ENCODE results near the gene SRP9.
"Not testable (repeated sequence)": the region's sequence is repeated elsewhere in the genome, so short reads cannot be mapped to it uniquely, and the experiment has no call there.

SRP9 gene

DNA sequence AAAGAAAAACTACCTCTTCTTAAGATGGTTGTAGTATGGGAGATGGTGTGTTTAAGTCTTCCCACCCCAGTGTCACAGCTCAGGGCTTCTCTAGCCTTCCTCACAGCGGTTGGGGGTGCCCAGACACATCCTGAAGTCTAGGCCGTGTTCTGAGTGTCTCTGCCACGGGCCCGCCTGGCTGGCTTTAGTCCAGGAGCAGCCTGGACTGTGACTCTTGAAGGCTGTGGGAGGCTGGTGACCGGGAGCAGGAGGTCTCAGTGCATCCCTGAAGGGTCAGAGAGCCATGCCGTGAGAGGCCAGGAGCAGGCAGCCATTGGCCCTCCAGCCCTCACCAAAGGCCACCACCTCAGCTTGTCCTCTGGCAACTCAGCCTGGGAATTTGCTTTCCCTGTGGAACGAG lies 36.8 kb downstream of the SRP9 start:
- no peak for DNase-seq (ENCODE audit: low read depth in 2 of 2)

DNA sequence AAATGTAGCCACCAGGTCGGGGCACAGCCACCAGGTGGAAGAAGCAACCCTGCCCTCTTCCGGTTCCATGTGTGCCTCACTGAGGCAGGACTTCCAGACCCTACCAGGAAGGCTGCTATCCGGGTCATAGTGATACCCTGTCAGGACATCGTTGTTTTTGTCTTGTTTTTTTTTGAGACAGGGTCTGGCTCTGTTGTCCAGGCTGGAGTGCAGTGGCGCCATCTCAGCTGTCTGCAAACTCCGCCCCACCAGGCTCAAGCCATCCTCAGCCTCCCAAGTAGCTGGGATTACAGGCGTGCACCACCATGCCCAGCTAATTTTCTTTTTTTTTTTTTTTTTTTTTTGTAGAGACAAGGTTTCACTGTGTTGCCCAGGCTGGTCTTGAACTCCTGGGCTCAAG lies 37.5 kb downstream of the SRP9 start:
- DNase-seq (ENCODE audit: low read depth in 2 of 2): not testable (repeated sequence)

- no peak for DNase-seq (ENCODE audit: low read depth in 2 of 2)
These were observed 38.0 kb downstream of the SRP9 start for GRCh38 chr1:225815526-225816178.

GRCh38 chr1:225816643-225817538 lies 39.3 kb downstream of the SRP9 start:
- no peak for DNase-seq (ENCODE audit: low read depth in 2 of 2)

DNA sequence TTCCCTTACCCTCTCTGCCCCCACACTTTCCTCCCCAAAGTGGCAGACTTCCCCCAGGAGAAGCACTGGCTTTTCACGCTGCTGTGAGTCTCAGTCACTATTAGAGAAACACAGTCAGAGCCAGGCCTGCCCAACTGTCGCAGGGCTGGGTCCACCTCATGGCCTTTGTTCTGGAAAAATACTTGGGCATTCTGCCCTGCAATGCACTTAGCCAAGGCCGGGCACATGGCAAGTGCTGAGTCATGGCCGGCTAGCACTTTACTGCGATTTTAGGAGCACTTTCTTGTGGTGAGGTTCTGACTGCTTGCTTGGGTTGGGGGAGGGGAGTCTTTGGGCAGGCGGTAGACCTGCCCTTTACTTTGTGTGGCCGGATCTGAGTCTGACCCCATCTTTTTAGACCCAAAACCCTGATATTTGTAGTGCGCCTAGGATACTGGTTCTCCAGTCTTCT lies 40.0 kb downstream of the SRP9 start:
- DNase-seq (ENCODE audit: low read depth in 2 of 2): no peak

DNA sequence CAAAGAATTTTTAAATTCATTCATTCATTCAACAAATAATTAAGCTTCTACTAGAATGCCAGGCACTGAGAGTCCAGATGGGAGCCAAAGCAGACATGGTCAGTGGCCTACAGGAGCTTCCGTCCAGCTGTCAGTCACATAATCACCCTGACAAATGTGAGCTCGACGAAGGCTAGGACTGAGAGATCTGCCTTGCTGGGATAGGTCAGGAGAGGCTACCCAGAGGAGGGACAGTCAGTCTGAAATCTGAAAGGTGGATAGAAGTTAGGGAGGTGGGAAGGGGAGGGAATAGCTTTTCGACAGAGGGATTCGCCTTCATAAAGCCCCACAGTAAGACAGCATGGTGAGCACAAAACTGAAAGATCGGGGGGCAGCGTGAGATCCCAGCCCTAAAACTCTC lies 40.6 kb downstream of the SRP9 start:
- no peak for DNase-seq (ENCODE audit: low read depth in 2 of 2)

DNA sequence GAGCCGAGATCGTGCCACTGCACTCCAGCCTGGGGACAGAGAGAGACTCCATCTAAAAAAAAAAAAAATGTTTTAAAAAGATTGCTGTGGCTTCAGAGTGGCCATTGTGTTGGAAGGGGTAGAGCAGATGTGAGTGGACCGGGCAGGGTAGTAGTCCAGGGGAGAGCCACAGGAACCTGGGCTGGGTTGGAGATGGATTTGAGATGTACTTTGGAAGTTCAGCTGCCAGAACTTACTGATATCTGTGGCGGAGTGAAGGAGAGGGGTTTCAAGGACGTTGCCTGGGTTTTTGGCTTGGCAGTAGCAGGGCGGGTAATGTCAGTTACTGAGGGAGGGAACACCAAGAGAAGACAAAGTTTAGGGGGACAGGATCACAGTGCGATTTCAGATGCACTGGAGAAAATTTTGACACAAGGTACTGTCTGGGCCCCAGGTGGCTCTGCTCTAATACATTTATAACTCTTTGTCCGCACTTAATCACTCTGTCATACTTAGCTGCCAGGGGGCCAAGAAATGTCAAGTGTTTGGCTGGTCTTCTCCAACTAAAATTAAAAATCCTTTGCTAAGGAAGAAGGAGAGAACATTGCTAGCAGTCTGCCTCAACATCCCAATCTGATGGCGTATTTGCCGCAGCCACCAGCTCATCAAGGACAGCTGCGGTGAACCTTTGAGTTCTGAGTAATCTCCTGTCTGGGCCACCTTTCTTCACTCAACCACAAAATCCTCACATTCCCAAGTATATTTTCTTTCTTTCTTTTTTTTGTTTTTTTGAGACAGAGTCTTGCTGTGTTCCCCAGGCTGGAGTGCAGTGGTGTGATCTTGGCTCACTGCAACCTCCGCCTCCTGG lies 41.9 kb downstream of the SRP9 start:
- DNase-seq (ENCODE audit: low read depth in 2 of 2): no peak

DNA sequence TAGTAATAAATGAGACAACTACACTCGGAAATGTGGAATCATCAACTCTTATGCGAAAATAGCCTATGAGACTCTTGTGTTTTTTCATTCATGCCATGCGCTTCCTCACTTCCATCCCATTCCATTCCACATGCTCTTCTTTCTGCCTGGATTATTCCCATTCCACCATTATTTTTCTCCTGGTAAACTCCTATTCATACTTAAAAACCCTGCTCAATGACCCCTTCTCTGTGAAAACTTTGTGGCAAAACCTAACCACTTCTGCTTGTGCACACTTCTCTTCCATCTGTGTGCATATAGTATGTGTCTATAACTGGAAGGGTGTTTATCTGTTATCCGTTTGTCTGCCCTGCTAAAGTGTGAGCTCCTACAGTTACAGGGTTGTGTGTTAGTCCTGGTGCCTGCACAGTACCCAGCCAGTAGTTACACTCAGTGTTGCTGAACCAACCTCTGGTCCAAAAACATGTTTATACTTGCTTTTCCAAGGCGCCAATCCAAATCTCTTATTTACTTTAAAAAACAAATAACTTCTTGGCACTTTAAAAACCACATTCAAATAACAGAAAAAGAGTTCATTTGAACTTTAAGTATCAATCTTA lies 43.0 kb downstream of the SRP9 start:
- DNase-seq (ENCODE audit: low read depth in 2 of 2): no peak

DNA sequence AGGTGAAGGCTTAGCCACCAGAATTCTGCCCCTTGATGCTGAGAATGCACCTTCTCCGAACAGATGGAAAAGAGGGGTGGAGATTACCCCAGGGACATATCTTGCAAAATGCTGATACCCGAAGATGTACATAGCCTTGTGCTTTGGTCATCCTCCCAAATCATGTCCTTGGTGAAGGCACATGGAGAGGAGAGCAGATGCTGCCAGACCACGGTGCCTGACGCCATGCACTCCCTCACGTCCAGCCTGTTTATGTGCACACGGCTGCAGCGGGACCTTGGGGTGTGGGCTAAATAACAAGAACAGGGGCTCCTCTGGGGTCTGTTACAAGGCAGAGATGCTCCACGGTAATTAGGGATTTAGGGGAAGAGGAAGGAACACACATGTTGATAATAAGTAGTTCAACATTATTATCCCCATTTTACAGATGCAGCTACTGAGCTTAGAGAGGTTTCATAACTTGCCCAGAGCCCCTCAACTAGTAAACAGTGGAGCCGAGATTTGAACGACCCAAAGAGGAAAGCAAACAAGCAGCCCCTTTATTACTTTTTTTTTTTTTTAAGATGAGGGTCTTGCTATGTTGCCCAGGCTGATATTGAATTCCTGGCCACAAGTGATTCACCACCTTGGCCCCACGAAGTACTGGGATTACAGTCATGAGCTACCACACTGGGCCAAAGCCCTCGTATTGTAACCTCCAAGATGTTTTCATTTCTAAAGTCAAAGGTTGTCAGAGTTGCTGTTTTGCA lies 45.2 kb downstream of the SRP9 start:
- DNase-seq (ENCODE audit: low read depth in 2 of 2): no peak

- DNase-seq (ENCODE audit: low read depth in 2 of 2): no peak
These were observed 46.2 kb downstream of the SRP9 start for GRCh38 chr1:225823811-225824261.

DNA sequence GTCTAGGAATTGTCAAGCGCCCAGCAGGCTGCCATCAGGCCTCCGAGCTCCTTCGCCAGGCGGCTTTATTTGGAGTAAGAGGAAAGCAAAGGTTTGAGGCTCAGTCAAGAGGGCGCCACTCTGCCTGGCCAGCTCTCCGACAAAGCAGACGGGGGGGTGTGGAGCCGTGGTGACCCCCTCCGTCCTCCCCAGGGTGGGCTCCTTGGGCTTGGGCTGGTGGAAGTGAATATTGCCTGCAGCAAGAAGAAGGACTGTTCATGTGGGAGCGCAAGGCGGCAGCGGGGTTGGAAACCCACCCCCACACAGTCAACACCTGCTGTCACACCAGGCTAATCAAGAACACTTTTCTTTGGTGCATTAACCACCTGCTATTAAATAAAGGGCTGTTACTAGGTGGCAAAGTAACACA lies 46.9 kb downstream of the SRP9 start:
- no peak for DNase-seq (ENCODE audit: low read depth in 2 of 2)

GRCh38 chr1:225825078-225825477 lies 47.5 kb downstream of the SRP9 start:
- no peak for DNase-seq (ENCODE audit: low read depth in 2 of 2)

DNA sequence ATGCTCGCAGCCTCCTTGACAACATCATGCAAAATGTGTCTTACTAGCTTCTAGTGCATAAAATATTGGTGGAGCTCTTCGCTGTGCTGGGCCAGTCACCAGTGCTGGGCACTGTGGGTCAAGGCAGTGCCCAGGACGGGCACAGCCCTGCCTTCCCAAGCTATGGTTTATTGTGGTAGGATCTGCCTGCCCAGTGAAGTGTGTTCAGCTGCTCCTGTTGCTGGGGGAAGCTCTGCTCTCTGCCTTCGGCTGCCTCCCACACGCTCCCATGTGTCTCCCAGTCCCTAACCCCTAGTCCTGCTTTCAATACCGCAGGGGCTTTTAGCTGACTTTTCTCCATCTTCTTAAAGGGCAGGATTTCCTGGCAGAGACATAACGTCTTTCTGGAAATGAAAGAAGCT lies 48.0 kb downstream of the SRP9 start:
- no peak for DNase-seq (ENCODE audit: low read depth in 2 of 2)

DNA sequence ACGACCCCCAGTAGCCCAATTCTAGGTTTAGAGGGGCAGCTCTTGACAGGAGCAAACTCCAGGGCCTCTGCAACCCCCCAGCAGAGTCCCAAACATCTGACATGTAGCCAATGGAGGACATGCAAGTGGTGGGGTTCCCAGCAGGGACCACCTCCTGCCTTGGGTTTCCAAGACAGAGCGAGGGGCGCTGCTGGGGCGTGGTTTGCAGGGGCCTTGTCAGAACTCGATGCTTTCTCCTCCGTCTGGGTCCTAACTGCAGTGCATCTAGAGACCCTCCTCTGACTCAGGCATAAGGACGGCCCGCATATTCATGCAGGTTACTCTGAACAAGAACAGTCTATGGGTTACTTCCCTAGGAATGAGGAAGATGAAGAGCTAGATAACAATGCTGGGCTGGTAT lies 49.5 kb downstream of the SRP9 start:
- no peak for DNase-seq (ENCODE audit: low read depth in 2 of 2)

DNA sequence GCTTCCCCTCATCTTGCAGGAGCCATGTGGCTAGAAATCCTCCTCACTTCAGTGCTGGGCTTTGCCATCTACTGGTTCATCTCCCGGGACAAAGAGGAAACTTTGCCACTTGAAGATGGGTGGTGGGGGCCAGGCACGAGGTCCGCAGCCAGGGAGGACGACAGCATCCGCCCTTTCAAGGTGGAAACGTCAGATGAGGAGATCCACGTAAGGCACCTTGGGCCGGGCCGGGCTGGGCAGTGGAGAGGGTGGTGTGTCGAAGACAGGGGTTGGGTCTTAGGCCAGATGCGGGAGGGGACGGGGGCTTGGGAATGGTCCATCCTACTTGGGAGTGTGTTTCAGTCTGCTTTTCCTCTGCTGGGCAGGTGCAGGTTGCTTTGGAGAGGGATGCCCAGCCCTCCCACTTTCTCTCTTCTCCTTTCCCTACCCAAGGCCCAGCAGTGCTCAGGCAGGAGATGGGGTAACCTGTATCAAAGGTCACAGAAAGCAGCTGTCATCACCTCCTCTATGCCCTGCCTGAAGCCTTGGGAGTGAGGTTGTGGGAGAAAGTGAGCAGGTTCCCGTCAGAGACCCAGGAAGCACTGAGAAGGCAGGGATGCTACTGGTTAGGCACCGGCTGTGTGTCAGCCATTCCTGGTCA lies 51.2 kb downstream of the SRP9 start:
- no peak for DNase-seq (ENCODE audit: low read depth in 2 of 2)

DNA sequence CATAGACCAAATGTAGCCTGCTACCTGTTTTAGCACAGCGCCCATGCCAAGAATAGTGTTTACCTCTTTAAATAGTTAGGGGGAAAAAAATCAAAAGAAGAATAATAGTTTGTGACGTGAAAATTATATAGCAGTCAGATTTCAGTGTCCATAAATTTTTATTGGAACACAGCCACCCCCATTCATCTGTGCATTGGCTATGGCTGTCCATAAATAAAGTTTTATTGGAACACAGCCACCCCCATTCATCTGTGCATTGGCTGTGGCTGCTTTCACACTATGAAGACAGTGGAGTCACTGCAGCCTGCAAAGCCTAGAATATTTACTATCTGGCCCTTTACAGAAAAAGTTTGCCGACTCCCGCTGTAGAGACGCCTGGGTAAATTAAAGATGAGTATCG lies 53.2 kb downstream of the SRP9 start:
- DNase-seq (ENCODE audit: low read depth in 2 of 2): no peak

DNA sequence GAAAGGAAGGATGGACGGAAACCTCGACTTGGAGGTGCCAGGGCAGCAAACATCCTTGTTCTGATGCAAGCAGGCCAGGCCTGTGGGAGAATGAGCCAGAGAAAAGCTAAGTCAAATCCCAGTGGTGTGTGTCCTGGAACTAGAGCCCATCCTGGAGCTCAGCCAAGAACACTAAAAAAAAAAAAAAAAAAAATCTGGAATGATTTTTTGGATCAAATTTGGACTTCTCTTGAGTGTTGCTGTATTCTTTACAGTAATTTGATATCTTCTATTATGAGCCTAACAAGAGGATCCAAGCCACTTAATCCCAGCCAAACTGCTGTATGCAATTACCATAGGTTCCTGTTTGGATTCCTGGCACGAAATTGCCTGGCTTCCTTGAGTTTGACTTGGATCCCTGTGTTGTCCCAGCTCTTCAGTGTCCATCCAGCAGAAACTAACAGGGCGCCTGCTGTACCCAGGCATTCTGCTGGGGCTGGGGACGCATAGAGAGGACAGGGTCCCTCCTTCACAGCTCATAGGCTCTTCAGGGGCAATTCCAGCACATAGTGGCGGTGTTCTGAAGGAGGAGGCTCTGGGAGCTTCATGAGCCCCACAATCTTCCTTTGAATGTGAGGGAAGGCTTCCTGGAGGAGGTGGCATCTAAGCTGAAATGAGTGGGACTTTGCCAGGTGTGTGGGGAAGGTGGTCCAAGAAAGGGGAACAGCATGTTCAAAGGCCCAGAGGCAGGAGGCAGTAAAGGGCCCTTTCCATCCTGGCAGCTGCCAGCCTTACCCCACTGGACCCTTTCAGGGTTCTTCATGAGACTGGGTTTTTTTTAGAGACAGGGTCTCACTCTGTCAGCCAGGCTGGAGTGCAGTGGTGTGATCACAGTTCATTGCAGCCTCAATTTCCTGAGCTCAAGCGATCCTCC lies 57.0 kb downstream of the SRP9 start:
- DNase-seq (ENCODE audit: low read depth in 2 of 2): no peak

- DNase-seq (ENCODE audit: low read depth in 2 of 2): no peak
These were observed 58.2 kb downstream of the SRP9 start for GRCh38 chr1:225835856-225836255.

DNA sequence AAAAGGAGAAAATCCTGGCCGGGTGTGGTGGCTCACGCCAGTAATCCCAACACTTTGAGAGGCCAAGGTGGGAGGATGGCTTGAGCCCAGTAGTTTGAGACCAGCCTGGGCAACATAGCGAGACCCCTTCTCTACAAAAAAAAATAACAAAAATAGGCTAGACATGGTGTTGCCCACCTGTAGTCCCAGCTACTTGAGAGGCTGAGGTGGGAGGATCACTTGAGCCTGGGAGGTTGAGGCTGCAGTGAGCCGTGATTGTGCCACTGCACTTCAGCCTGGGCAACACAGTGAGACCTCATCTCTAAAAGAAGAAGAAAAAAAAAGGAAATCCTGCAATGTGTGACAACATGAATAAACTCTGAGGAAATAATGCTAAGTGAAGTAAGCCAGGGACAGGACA lies 58.7 kb downstream of the SRP9 start:
- not testable (repeated sequence) for DNase-seq (ENCODE audit: low read depth in 2 of 2)

- no peak for DNase-seq (ENCODE audit: low read depth in 2 of 2)
These were observed 61.2 kb downstream of the SRP9 start for GRCh38 chr1:225838793-225839192.
